GM23248 (cell line): ENCODE measurements around the gene PRDM16.

Source experiments
- EZH2 ChIP-seq: fragments of 200-600 bp; sonication (generic); IDR thresholded peaks from 2 replicates; pipeline ENCODE4 v1.6.1; 2018; ENCODE audit warnings: antibody characterized with exemption, mild to moderate bottlenecking; ENCODE audit not compliant: insufficient read depth, poor library complexity, severe bottlenecking
- EZH2phosphoT487 ChIP-seq: fragments of 200-600 bp; sonication (generic); IDR thresholded peaks from 2 replicates; pipeline ENCODE4 v1.6.1; 2018; ENCODE audit warnings: antibody characterized with exemption, moderate library complexity, mild to moderate bottlenecking, low read depth; ENCODE audit not compliant: insufficient read depth

DNA sequence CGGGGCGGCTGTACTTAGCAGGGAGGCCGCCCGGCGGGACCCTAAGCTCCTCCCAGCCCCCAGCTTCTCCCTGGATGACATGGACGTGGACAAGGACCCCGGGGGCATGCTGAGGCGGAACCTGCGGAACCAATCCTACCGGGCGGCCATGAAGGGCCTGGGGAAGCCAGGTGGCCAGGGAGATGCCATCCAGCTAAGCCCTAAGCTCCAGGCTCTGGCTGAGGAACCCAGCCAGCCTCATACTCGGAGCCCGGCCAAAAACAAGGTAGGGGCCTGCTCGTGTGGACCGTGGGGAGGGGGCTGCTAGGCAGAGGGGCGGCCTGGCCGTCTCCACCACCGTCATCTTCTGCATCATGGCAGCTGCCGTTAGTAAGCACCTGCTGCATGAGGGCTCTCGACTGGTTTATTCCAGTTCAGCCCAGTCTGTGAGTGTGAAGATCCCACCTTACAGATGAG lies 394.4 kb downstream of the PRDM16 start:
- TF ChIP-seq EZH2 (no peak), EZH2phosphoT487 (no peak)
